Daoy (cell line): Measurements from ENCODE around the gene TAOK2. TPM values are rescaled to one million over a fixed set of nuclear protein-coding genes. Genes with fewer than 3 reads are reported as not detected.
"Not testable (repeated sequence)": the region's sequence is repeated elsewhere in the genome, so short reads cannot be mapped to it uniquely, and the experiment has no call there.

Source experiments
- DNase-seq: peaks from one replicate; pipeline ENCODE4 v3.0.0-alpha.2; 2015; ENCODE audit warnings: low read depth
- total RNA-seq: library from RNA; depleted of rRNA; stranded (reverse); fragments of >200 nt; shearing (Covaris generic); gene quantifications from 2 replicates; pipeline ENCODE4 v1.2.3, GENCODE V29; 2014; rRNA removed

The TAOK2 gene
- total RNA-seq, 1 experiment from 2014 or later: 26.5 TPM

DNA sequence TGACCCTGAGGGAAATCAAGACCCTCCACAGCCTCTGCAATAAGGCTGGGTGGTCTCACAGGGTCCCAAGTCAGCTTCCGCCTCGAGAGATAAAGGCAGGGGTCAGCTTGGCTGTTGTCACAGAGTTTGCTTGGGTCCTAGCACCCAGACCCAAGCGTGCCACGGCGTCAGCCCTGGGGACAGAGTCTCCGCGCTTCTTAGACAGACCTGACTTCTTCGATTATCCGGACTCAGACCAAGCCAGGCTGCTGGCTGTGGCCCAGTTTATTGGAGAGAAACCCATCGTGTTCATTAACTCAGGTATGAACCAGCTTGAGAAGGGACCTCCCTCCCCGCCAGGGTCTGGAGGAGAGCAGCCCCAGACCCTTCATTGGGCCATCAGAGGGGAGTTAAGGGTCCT lies 49.9 kb downstream of the TAOK2 start:
- DNase-seq: no peak

DNA sequence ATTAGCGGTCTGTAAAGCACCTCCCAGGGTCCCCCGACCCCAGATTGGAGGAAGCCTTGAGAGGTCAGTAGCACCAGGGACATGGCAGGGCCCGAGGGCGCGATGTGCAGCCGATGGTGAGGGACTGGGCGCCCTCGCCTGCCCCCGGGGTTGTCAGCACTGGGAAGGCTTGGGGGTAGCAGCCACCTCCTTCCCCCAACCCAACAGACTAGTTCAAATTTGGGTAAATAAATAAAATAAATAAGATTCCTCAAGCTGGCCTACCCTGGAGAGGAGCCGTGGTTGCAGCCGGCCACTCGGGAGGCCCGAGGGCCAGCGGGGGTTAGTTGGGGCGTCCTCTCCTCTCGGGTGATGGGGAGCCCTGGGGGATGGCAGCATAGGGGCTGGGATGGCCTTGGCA lies 50.8 kb downstream of the TAOK2 start:
- no peak for DNase-seq

DNA sequence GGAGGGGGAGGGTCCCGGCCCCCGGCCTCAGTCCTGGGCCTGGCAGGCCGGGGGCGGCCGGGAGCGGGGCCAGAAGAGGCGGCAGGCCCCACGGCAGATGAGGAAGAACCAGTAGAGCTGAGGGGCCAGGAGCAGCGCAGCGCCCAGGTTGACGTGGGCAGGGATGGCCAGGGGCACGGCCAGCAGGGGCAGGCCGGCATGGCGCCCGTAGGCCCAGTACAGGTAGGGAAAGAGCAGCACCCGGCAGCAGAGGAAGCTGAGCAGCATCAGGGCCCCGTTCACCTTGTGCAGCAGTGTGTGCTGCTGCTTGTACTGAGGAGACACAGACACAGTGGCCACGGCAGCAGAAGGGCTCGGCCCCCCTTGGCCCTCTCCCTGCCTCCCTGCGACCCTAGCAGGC lies 51.5 kb downstream of the TAOK2 start:
- DNase-seq: no peak

DNA sequence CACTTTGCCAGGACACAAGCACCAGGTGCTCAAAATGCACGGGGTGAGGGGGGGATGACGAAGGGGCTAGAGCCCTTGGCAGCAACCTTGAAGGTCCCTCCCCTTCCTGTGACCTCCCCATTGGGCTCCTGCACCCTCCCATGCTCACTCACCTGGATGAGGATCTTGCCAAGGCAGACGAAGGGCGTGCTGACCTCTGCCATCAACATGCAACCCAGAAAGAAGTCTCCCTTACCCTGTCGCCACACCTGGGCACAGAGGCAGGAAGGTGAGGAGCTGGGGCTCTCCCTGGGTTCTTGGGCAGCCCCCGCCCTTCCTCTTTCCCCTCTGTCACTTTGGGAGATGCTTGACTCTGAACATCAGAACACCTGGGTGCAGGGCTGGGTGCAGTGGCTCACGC lies 51.9 kb downstream of the TAOK2 start:
- no peak for DNase-seq

DNA sequence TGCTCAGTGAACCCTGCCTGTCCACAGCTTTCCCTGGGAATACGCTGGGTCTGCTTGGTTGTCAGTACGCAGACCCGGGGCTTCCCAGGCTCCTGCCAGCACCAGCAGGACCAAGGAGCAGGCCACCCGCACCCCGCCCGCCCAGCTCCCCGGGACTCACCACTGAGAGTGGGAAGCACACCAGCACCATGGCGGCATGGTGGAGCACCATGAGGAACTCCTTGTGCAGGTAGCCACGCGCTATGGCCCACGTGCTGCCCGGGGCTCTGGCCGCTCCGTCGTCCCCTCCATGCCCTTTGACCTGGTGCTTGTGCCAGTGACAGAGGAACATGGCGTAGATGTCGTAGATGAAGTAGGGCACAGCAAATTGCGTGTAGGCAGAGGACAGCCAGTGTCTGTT lies 52.8 kb downstream of the TAOK2 start:
- DNase-seq: no peak

DNA sequence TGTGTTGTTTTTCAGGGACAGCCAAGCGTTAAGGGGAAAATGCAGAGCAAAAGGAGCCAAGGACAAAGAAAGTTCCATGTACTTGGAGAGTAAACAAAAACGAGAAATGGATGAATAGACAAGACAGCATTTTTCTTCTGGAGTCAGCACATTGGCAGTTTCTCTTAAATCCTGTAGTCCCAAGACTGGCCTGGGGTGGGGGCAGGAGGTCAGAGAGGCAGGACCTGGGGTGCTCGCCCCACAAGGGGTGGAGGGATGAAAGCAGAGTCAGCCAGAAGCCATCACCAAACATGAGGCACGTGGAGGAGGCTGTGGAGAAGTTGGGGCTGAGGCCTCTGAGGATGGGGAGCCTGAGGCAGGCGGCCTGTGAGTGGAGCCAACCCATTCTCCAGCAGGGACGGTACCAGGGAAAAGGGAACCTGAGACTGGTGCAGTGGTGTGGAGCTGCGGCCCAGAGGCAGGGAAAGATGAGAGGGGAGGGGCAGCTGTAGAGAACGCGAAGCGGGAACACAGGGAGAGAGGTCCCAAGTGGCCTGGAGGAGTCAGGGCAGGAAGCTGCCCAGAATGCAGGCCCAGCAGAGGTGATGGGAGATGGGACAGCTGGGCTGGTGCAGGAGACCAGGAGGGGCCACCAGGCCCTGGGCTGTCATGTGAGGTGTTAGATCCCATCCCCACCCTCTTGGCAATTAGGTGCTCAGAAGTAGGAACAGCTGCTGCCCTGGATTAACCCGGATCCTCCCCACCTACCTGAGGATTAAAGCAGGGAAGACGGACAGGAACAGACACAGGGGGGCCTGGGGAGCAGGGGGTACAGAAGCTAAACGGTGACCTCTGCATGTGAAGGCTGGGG lies 54.1 kb downstream of the TAOK2 start:
- DNase-seq: no peak

DNA sequence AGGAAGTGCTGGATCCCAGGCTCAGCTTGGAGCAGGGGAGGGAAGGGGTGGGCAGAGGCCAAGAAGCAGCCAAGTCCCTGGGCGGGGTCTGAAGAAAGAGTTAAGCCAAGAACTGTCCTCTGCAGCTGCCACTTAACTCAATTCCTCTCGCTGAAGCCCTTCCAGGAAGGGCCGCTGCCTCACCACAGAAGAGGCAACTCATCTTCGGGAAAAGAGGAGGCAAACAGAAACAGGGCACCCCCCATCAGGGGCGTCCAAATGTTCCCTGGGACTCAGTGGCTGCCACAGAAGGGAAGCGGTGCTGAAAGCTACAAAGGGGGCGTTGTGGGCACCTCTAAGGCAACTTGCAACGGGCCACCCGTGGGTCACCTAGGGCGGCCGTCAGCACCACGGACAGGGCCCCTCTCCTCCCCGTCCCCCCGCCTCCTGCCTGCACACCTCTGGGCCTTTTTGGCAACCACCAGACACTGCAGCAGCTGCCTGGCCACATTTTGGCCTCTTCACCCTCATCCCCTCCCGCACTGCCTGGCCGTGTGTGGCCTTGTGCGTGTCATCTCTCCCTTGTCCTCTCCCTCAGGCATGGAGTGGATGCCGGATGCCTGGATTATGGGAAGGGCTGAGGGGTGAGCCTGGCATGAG lies 54.9 kb downstream of the TAOK2 start:
- DNase-seq: no peak

DNA sequence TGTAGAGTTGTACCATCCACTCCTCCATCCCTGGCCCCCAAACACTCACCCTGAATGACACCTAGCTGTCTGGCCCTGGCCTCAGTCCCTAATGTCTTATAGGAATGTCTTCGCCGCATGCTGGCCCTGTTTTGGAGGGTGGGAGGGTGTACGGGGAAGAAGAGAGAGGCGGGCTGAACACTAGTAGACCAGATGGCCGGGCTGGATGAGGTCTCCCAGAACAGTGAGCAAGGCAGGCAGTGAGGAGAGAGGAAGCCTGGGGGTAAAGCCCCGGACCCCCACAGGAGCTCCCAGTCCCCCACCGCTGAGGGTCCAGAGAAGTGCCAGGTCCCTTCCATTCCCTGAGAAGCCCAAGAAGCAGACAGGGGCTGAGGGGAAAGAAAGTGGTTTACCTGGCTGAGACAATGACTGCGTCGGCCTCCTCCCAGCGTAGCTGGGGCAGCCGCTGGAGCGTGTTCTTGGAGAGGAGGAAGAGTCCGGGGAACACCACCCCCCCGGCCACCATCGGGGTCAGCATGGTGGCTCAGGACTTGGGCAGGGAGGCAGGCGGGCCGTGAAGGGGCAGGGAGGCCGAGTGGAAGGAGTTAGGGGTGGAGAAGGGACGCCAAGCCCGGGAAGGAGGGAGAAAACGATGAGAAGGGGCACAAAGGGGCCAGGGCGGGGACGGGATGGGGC lies 56.5 kb downstream of the TAOK2 start:
- DNase-seq: no peak

DNA sequence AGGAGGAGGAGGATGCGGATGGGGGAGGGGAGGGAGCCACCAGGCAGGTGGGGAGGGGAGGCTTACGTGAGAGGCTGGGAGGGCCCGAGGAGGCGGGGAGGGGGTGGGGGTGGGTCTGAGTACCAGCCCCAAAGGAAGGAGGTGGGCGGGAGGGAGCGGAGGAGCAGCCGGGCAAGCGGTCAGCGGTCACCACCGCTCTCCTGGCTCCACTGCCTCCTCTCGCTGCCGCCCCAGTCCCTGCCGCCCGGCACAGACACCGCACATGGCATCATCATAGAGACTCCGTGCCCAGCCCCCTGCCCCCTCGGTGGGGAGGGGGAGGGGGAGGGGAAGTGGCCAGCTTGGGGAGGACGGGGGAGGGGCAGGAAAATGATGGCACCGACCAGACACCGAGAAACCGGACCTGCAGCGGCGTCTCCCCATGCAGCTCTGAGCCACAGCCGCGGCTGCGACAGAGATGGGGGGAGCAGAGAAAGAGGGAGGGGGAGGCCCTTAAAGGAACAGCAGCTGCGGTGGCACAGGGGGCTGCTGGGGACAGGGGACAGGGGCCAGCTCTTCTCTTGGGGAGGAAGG lies 57.3 kb downstream of the TAOK2 start, which contains the start of gene TLCD3B:
Gene TLCD3B (minus strand): TSS at position 431 of the 573 bp plus-strand sequence. CDS start 744 bp downstream, outside the sequence.
- no peak for DNase-seq

DNA sequence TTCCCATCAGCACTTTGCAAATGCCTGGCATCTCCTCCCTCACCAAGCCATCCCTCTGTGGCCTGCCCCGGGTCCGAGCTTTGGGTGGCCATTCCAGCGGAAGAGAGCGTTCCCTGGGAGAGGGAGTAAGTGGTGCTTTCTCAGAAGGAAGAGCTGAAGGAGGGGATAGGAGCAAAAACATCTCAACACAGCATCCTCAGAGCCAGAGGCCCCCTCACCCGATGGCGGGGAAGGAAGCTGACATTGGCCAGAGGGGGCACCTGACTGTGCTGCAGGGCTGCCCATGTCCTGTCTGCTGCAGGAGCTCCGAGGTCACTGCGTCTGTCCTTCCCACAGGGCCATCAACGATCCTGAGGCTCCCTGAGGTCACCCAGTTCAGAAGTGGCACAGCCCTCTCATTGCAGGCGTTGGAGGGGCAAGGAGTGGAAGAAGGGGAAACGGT lies 57.8 kb downstream of the TAOK2 start:
- no peak for DNase-seq

DNA sequence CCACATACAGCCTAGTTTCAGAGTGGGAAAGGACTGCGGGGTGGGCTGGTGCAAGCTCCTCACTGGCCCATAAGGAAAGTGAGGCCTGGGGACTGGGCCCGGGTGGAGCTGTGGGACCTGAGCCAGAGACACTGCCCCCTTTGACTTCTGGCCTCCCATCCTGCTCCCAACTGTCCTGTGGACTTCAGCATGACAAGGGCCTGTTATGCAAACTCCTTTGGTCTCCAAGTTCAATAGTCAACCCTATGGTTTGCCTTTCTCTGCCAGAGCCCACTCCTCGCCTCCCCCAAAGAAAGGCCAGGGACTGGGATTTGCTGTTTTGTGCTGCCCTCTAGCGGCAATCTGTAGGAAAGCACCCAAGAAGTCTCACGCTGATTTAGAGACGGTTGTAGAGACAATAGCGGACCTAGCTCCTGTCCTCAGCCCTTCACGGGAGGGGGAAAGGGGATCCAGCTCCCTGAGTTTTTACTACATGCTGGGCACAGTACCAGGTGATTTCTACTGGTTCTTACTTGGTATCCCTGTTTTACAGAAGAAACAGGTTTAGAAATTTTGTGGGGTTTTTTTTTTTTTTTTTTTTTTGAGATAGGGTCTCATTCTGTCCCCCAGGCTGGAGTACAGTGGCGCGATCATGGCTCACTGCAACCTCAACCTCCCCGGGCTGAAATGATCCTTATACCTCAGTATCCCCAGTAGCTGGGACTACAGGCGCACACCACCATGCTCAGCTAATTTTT lies 58.6 kb downstream of the TAOK2 start:
- DNase-seq: peak; percentile 71

DNA sequence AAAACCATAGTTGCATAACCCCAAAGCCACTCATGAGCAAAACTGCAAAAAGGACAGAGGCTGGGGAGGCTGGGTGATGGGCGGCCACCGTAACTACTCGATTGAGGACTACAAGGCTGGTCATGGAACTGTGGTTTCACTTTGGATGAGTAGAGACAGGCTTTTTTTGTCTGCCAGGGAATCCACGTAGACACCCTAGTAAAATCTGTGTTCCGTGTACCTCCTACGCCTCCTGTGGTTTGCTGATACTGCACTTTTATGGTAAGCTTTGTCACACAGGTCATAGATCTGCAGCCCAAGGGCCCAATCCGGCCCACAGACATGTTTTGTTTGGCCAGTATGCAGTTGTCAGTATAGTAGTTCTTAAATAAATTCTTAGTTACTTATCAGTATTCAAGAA lies 59.6 kb downstream of the TAOK2 start:
- no peak for DNase-seq

DNA sequence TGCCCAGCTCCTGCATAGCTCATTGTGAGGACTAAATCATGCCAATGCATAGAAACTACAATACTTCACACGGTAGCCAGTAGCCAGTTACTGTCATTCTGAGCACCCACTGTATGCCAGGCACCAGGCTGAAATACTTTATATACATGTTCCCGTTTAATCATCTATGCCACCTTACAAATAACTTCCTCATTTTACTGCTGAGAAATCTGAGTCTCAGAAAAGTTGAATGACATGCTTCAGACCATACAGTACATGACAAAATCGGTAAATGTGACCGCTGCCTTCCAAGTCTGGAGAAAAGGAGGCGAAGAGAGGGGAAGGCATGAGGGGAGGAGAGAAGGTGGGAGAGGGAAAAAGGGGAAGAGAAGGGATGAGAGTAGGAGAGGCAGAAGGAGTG lies 66.6 kb downstream of the TAOK2 start:
- no peak for DNase-seq

DNA sequence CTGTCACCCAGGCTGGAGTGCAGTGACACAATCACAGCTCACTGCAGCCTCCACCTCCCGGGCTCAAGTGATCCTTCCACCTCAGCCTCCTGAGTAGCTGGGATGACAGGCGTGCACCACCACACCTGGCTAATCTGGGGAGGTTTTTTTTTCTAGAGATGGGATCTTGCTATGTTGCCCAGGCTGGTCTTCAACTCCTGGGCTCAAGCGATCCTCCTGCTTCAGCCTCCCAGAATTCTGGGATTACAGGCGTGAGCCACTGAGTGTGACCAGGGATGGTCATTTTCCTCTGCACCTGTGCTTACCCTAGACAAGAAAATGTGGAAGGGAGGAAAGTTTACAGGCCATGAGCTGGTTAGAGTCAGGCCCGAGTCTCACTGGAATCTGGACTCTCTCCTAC lies 67.0 kb downstream of the TAOK2 start:
- DNase-seq: not testable (repeated sequence)

DNA sequence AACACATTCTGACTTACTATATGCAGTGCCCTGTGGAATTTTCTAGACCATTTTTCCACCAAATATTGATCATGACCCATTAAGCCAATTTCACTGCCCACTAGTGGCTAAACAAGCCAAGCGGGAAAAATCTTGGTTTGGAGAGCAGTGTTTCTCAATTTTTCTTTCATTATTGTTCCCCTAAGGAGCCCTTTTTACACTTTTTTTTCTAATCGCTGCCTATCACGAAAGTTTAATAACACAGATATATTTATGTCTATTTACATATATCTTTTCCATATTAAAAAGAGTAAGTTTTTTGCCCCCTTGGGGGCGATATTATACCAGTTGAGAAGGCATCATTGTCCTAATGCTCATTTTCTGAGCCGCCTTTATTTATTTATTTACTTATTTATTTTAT lies 68.2 kb downstream of the TAOK2 start:
- DNase-seq: no peak

Other genes with a start within 250 kb of the TAOK2 start
- 0.11 TPM in 1 of 2 replicates, not detected in the other for gene C16orf54, start 227.9 kb upstream of the TAOK2 start, total RNA-seq
- not detected in 2 replicates for gene ZG16, start 195.6 kb upstream of the TAOK2 start, total RNA-seq
- gene KIF22, start 183.1 kb upstream of the TAOK2 start, total RNA-seq: 104 and 111 TPM in 2 replicates
- 120 and 132 TPM in 2 replicates for gene MAZ, start 167.3 kb upstream of the TAOK2 start, total RNA-seq
- 0.29 TPM in 1 of 2 replicates, not detected in the other for gene PRRT2, start 161.7 kb upstream of the TAOK2 start, total RNA-seq
- 50.0 and 78.6 TPM in 2 replicates for gene PAGR1, start 157.7 kb upstream of the TAOK2 start, total RNA-seq
- 60.5 and 71.4 TPM in 2 replicates for gene MVP, start 153.4 kb upstream of the TAOK2 start, total RNA-seq
- gene CDIPT, start 110.6 kb upstream of the TAOK2 start, total RNA-seq: 33.5 and 46.1 TPM in 2 replicates
- 2.6 and 27.0 TPM in 2 replicates for gene SEZ6L2, start 74.3 kb upstream of the TAOK2 start, total RNA-seq
- 0.89 and 2.2 TPM in 2 replicates for gene ASPHD1, start 73.4 kb upstream of the TAOK2 start, total RNA-seq
- 9.0 and 24.2 TPM in 2 replicates for gene KCTD13, start 47.6 kb upstream of the TAOK2 start, total RNA-seq
- 39.8 and 41.9 TPM in 2 replicates for gene TMEM219, start 11.8 kb upstream of the TAOK2 start, total RNA-seq
- 8.8 and 14.0 TPM in 2 replicates for gene HIRIP3, start 21.7 kb downstream of the TAOK2 start, total RNA-seq
- 70.8 and 136 TPM in 2 replicates for gene INO80E, start 22.4 kb downstream of the TAOK2 start, total RNA-seq
- gene DOC2A, start 37.2 kb downstream of the TAOK2 start, total RNA-seq: 0.18 TPM in 1 of 2 replicates, not detected in the other
- not detected in 2 replicates for gene C16orf92, start 49.3 kb downstream of the TAOK2 start, total RNA-seq
- not detected in 2 replicates for gene TLCD3B, start 57.4 kb downstream of the TAOK2 start, total RNA-seq
- gene ALDOA, start 91.9 kb downstream of the TAOK2 start, total RNA-seq: 781 and 887 TPM in 2 replicates
- gene PPP4C, start 102.1 kb downstream of the TAOK2 start, total RNA-seq: 81.4 and 113 TPM in 2 replicates
- gene TBX6, start 118.1 kb downstream of the TAOK2 start, total RNA-seq: not detected in 2 replicates
- gene YPEL3, start 122.3 kb downstream of the TAOK2 start, total RNA-seq: 0.21 and 1.0 TPM in 2 replicates
- 0.57 and 0.77 TPM in 2 replicates for gene GDPD3, start 139.7 kb downstream of the TAOK2 start, total RNA-seq
- 7.6 and 11.3 TPM in 2 replicates for gene MAPK3, start 149.4 kb downstream of the TAOK2 start, total RNA-seq
- 4.3 and 25.4 TPM in 2 replicates for gene CORO1A, start 209.7 kb downstream of the TAOK2 start, total RNA-seq
- gene BOLA2B, start 219.8 kb downstream of the TAOK2 start, total RNA-seq: 1,051 and 1,320 TPM in 2 replicates
- gene SLX1A, start 220.0 kb downstream of the TAOK2 start, total RNA-seq: 48.1 and 67.8 TPM in 2 replicates
- gene SULT1A3, start 225.4 kb downstream of the TAOK2 start, total RNA-seq: 4.9 and 12.8 TPM in 2 replicates